GM12873 (cell line): ENCODE data around the gene ALDH2.

Source experiments
- TF ChIP-seq, protein P1 (sequence below): IDR thresholded peaks from 2 replicates; pipeline ENCODE4 v1.5.1; 2012; ENCODE audit warnings: low read depth, mild to moderate bottlenecking, moderate library complexity, low read length, control low read depth; ENCODE audit not compliant: insufficient read depth; ENCODE audit errors: missing control alignments

The ALDH2 gene

GRCh38 chr12:111798182-111798581 is 31.4 kb downstream of the ALDH2 start:
- TF ChIP-seq, protein P1, sequence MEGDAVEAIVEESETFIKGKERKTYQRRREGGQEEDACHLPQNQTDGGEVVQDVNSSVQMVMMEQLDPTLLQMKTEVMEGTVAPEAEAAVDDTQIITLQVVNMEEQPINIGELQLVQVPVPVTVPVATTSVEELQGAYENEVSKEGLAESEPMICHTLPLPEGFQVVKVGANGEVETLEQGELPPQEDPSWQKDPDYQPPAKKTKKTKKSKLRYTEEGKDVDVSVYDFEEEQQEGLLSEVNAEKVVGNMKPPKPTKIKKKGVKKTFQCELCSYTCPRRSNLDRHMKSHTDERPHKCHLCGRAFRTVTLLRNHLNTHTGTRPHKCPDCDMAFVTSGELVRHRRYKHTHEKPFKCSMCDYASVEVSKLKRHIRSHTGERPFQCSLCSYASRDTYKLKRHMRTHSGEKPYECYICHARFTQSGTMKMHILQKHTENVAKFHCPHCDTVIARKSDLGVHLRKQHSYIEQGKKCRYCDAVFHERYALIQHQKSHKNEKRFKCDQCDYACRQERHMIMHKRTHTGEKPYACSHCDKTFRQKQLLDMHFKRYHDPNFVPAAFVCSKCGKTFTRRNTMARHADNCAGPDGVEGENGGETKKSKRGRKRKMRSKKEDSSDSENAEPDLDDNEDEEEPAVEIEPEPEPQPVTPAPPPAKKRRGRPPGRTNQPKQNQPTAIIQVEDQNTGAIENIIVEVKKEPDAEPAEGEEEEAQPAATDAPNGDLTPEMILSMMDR = no peak

DNA sequence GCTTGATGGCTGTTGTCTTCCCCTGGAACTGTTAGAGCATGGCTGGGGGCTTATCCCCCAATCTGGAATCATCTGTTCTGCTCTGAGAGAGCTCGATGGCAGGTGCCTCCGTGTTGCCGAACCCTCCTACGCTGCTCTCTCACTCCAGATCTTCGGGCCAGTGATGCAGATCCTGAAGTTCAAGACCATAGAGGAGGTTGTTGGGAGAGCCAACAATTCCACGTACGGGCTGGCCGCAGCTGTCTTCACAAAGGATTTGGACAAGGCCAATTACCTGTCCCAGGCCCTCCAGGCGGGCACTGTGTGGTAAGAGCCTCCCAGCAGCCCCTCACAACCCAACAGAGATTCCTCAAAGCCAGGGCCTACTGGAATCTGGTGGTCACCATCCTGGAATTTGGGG is 33.0 kb downstream of the ALDH2 start:
- TF ChIP-seq, protein P1 = no peak

GRCh38 chr12:111803038-111803626 is 36.4 kb downstream of the ALDH2 start:
- TF ChIP-seq, protein P1 = no peak

DNA sequence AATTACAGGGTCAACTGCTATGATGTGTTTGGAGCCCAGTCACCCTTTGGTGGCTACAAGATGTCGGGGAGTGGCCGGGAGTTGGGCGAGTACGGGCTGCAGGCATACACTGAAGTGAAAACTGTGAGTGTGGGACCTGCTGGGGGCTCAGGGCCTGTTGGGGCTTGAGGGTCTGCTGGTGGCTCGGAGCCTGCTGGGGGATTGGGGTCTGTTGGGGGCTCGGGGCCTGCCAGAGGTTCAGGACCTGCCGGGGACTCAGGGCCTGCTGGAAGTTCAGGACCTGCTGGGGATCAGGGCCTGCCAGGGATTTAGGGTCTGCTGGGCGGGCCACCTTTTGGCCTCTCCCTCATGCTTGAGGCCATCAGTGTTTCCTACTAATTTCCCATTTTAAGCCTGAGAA is 37.1 kb downstream of the ALDH2 start:
- TF ChIP-seq, protein P1 = no peak

DNA sequence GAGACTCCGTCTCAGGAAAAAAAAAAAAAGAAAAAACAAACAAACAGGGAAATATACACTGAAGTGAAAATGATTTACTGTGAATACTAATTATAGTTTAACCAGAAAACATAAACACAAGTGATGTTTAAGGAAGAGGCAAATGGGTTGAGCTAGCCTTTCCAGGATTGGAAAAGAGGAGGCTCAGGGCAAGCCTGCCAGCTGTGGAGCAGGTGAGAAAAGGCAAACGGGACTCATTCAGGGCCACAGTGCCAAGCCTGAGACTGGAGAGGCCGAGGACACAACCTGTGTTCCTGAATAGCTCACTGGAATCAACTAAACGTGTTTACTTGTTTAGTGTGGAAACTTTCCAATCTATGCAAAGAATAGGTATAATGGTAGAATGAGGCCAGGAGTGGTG is 39.6 kb downstream of the ALDH2 start:
- TF ChIP-seq, protein P1 = no peak

- TF ChIP-seq, protein P1 = no peak
These were observed 40.5 kb downstream of the ALDH2 start for GRCh38 chr12:111807232-111807631.

DNA sequence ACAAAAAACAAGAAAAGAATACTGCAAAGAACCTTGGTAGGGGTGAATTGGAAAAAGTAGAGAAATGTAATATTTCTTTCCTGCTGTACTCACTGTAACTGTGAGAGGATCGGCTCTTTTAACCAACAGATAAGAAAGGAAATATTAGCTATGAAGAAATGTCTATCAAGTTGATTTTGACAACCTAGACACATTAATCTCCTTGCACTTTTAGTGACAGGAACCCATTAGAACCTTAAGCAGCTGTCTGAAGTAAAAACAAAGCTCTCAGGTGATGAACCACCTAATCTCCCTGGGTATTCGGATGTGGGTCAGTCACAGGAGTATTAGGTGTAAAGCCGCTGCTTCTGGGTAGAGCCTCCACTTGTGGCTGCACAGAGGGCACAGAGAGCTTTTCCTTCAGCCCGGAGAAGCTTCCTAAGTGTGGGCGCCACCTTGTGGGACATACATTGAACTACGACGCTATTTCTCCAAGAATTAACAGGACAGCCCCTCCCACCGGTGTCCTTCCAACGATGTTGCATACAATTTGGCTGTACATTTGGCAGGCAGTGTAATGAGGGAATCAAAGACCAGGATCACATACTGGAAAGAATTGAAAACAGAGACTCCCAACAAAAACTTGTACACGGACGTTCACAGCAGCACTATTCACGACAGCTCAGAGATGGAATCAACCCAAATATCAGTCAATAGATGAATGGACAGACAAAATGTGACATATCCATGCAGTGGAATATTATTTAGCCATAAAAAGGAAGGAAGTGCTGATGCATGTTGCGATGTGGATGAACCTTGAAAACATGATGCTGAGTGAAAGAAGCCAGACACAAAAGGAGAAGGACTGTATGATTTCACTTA is 46.4 kb downstream of the ALDH2 start:
- TF ChIP-seq, protein P1 = peak; percentile 87
